Spleen (tissue), 7 donors: Measurements from ENCODE around the gene EPOP.

Source experiments
- CTCF ChIP-seq, 11 experiments: fragments of 200-600 bp in 7 of 11; fragments of 450-650 bp in 4 of 11; sonication (generic) in 4 of 11; IDR thresholded peaks in 8 of 11; conservative IDR thresholded peaks in 3 of 11; 1 replicate in 7 of 11; 2 replicates in 4 of 11; pipeline versions ENCODE4 v1.4.0 to v1.8.0; 2016 to 2021; ENCODE audit warnings: antibody characterized with exemption in 11 of 11, inconsistent platforms in 4 of 11, mild to moderate bottlenecking in 1 of 11
- POLR2A ChIP-seq, 3 donors: fragments of 450-650 bp; IDR thresholded peaks; one replicate each; pipeline ENCODE4 v1.5.1; 2017; ENCODE audit warnings: antibody characterized with exemption in 3 of 3, mild to moderate bottlenecking in 1 of 3
- POLR2AphosphoS5 ChIP-seq, 3 donors: sonication (generic); formaldehyde crosslinking; IDR thresholded peaks; one replicate each; pipeline ENCODE4 v1.5.1; 2017; ENCODE audit warnings: antibody characterized with exemption in 3 of 3
- donor health status: DM: no; HTN: no; CAD: no; lungs with moderate emphysema.
- donor health status: DM: no; HTN: no; CAD: no.
- donor health status: DM: no; HTN: no; CAD: no.

GRCh38 chr17:38681096-38681495 is 6.3 kb upstream of the EPOP start:
- no peak for TF ChIP-seq CTCF (IDR thresholded peaks at IDR 0.05 in 8 of 11, conservative IDR thresholded peaks at IDR 0.05 in 3 of 11)
- TF ChIP-seq POLR2A (IDR thresholded peaks at IDR 0.05): no peak
- no peak for TF ChIP-seq POLR2AphosphoS5 (IDR thresholded peaks at IDR 0.05)
